ENCODE data around the gene RBM39. TPM values are rescaled to one million over a fixed set of nuclear protein-coding genes. Genes with fewer than 3 reads are reported as not detected.

The RBM39 gene
- total and polyA plus RNA-seq, 2 of the 13 experiments (the other 11 are each of a cell fraction or from before 2014, with no cell fraction given), result 788 to 920 TPM

DNA sequence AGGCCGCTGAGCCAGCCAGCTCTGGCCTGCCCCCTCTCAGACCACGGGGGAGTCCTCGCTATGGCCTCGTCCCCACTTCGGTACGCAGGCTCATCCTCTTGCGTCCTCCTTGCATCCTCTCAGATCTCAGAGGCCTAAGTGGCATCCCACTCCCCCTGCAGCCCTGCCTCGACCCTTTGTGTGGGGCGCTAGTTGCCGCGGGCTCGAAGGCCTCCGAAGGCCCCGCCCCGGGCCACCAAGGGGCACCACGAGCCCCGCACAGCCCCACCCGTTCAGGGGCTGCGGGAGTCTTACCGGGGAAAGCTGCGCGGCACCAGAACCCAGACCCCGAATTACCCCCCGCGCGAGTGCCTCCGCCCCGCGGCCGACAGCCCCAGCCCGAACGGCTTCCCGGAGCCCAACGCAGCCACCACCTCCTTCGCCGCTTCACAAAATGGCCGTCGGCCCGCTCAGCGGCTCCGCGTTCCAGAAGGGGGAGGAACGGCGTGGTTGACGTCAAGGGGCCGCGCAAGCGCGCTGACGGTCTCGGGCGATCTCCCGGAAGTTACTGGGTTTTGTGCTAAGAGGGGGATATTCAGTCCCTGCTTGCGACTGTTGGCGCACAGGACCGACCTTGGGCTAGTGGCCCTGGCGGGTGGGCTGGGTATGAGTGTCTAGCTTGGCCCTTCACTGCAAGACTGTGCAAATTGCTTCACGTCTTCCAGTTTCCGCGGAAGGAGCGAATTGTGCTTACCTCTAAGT lies 77.4 kb downstream of the RBM39 start, which contains the start of the genes CPNE1 and RBM12 (continued):
- TF ChIP-seq, protein P1, sequence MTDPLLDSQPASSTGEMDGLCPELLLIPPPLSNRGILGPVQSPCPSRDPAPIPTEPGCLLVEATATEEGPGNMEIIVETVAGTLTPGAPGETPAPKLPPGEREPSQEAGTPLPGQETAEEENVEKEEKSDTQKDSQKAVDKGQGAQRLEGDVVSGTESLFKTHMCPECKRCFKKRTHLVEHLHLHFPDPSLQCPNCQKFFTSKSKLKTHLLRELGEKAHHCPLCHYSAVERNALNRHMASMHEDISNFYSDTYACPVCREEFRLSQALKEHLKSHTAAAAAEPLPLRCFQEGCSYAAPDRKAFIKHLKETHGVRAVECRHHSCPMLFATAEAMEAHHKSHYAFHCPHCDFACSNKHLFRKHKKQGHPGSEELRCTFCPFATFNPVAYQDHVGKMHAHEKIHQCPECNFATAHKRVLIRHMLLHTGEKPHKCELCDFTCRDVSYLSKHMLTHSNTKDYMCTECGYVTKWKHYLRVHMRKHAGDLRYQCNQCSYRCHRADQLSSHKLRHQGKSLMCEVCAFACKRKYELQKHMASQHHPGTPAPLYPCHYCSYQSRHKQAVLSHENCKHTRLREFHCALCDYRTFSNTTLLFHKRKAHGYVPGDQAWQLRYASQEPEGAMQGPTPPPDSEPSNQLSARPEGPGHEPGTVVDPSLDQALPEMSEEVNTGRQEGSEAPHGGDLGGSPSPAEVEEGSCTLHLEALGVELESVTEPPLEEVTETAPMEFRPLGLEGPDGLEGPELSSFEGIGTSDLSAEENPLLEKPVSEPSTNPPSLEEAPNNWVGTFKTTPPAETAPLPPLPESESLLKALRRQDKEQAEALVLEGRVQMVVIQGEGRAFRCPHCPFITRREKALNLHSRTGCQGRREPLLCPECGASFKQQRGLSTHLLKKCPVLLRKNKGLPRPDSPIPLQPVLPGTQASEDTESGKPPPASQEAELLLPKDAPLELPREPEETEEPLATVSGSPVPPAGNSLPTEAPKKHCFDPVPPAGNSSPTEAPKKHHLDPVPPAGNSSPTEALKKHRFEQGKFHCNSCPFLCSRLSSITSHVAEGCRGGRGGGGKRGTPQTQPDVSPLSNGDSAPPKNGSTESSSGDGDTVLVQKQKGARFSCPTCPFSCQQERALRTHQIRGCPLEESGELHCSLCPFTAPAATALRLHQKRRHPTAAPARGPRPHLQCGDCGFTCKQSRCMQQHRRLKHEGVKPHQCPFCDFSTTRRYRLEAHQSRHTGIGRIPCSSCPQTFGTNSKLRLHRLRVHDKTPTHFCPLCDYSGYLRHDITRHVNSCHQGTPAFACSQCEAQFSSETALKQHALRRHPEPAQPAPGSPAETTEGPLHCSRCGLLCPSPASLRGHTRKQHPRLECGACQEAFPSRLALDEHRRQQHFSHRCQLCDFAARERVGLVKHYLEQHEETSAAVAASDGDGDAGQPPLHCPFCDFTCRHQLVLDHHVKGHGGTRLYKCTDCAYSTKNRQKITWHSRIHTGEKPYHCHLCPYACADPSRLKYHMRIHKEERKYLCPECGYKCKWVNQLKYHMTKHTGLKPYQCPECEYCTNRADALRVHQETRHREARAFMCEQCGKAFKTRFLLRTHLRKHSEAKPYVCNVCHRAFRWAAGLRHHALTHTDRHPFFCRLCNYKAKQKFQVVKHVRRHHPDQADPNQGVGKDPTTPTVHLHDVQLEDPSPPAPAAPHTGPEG (CRISPR knock-in tag; IDR thresholded peaks at IDR 0.05), result no peak; the same call in 1 of the 2 replicates
- TF ChIP-seq, protein P2, sequence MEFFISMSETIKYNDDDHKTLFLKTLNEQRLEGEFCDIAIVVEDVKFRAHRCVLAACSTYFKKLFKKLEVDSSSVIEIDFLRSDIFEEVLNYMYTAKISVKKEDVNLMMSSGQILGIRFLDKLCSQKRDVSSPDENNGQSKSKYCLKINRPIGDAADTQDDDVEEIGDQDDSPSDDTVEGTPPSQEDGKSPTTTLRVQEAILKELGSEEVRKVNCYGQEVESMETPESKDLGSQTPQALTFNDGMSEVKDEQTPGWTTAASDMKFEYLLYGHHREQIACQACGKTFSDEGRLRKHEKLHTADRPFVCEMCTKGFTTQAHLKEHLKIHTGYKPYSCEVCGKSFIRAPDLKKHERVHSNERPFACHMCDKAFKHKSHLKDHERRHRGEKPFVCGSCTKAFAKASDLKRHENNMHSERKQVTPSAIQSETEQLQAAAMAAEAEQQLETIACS (CRISPR knock-in tag; IDR thresholded peaks at IDR 0.05), result no peak; the same call in 1 of the 2 replicates
